MV-4-11 (cell line): Measurements from ENCODE around the gene RASSF6.
A peak's percentile ranks its signal among the peaks of the same experiment; 100 is the strongest.
"Not testable (repeated sequence)": the region's sequence is repeated elsewhere in the genome, so short reads cannot be mapped to it uniquely, and the experiment has no call there.

Experiments
- DNase-seq: peaks from one replicate; lab custom pipeline; 2025; lab: John Stamatoyannopoulos, UW

Gene RASSF6, protein sequence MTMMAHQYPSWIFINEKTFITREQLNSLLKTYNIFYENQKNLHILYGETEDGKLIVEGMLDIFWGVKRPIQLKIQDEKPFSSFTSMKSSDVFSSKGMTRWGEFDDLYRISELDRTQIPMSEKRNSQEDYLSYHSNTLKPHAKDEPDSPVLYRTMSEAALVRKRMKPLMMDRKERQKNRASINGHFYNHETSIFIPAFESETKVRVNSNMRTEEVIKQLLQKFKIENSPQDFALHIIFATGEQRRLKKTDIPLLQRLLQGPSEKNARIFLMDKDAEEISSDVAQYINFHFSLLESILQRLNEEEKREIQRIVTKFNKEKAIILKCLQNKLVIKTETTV

DNA sequence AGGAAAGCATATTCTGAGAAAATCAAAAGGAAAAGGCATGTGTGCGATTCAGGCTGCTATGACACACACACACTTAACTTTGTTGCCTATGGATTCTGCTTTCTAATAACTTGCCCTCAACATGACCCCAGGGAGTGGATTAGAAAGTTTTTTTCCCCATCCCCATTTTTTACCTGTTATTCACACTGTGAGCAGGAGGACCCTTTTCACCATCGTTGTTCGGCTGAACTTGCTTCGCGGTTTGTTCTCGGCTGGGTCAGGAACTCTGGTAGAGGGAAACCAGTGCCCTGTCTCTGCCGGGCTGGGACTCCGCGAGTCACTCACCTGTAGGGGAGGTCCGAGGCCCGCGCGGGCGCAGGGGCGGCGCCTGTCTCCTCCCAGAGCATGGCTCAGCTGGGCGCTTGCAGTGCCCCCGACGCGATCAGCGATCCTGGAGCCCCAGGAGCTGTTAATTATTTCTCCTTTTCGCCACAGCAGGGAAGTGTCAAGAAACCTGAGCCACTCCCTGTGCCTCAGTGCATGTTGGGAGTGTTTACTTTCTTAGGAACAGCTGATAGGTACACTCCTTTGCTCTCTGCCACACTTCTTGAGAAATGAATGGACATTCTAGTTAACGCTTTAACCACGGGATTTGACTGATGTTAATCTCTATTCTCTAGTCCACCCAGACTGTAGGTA, at the start of gene RASSF6:
RASSF6 (minus strand) TSS at position 322 of the 678 bp plus-strand sequence. CDS start 8,641 bp downstream, outside the sequence.
- DNase-seq, result no peak

DNA sequence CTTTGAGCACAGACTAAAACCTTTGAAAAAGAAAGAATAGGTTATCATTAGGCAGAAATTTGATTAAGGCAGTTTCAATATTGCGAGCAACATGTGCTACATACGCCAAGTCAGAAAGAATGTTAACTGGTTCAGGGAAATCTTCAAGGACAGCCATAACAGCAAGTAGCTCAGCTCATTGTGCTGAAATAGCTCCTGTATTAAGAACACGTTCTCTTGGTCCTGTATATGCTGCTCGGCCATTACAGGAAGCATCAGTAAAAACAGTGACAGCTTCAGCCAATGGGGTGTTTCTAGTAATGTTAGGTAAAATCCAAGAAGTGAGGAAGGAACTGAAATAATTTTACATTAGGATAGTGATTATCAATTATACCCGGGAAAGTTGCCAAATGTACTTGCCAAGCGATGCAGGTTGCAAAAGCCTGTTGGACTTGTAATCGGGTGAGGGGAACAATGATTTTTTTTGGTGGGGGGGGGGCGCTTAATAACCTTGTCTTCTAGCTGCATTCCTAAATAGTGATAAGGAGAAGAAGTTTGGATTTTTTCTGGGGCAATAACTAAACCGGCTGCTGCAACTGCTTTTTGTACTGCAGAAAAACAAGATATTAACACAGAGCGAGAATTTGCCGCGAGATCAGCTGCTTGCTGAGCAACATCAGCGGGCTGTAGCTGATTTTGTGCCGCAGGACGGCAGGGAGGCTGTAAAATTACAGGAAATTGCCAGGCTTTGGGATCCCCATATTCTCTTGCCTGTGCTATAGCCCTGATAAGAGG, 49.4 kb upstream of the RASSF6 start:
- DNase-seq, result no peak

DNA sequence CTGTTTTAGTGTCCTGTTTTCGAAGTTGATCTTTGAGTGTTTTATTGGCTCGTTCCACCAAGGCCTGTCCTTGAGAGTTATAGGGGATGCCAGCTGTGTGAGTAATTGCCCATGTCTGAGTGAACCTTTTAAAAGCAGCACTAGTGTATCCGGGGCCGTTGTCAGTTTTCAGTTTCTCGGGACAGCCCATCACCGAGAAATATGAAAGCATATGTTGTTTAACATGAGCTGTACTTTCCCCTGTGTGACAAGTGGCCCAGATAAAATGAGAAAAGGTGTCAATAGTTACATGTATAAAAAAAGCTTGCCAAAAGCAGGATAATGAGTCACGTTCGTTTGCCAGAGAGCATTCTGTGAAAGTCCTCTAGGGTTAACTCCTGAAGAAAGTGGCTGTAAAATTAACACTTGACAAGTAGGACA, 48.6 kb upstream of the RASSF6 start:
- no peak for DNase-seq

DNA sequence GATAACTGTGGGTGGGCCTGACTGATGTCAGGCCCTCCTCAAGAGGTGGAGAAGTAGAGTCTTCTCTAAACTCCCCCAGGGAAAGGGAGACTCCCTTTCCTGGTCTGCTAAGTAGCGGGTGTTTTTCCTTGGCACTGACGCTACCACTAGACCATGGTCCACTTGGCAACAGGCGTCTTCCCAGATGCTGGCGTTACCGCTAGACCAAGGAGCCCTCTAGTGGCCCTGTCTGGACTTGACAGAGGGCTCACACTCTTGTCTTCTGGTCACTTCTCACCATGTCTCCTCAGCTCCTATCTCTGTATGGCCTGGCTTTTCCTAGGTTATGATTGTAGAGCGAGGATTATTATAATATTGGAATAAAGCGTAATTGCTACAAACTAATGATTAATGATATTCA, 45.7 kb upstream of the RASSF6 start:
- not testable (repeated sequence) for DNase-seq

DNA sequence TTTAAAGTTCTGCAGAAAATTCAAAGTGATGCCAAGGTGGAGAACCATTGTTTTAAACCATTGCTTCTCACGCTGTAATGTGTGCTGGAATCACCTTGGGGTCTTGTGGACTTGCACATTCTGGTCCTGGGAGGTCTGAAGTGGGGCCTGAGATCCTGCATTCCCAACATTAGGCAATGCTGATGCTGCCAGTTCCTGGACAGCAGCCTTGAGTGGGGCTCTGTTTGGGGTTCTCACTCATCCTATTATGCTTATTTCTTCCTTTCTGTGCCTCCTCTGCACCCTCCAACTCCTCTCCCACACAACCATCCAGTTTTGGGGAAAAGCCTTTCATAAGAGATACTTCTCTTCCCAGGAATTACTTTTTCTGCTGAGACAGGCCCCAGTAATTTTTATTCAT, 44.2 kb upstream of the RASSF6 start:
- no peak for DNase-seq

DNA sequence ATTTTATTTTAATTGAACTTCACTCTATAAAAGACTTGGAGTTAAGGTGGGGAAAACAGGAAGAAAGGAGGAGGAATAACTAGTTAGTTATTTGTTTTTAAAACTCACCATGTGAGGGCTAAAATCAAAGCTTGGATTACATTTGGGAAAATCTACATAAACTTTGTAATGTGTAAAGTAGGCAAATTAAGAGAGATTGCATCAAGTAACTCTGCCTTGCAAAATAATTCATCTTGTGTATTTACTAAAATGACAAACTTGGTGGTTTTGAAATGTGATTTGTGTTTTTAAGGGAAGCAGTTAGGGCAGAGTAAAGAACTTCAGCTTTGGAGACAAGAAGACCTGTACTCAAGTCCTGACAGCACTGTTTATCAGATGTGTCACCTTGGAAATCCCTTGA, 43.3 kb upstream of the RASSF6 start:
- DNase-seq, result no peak

DNA sequence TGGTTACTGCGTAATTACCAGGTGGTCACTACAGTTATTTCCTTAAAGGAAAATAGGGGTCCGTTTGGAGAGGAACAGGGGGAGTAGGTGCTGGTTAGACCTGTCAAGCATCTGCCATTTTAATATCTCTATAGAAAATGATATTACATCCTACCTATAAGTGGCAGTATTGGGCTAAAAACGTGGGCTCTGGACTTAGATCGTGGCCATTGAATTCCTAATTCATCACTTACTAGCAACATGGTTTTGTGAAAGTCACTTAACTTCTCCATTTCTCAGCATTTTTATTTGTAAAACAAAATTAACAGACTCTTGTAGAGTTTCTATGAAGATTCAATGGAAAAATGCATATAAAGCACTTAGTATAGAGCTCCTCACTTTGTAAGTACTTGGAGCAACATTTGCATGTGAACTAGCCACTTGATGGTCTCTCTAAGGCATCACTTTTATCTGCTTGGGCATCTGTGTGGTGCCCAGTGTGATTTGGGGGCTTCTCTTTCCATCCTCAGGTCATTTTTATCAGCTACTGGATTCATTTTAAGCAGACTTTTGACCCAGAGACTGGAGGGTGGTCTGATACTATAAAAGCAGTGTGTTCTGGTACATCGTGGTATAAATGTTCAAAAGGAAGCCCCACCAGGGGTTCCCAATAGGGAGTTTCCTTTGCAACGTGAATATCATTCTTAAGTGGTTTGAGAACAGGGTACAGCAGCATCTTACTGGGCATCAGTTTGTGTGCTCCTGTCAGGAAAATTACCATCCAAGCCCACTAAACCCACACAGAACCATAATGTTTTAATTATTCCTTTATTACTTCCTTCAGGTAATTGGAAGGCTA, 42.7 kb upstream of the RASSF6 start:
- DNase-seq, result peak; percentile 78

DNA sequence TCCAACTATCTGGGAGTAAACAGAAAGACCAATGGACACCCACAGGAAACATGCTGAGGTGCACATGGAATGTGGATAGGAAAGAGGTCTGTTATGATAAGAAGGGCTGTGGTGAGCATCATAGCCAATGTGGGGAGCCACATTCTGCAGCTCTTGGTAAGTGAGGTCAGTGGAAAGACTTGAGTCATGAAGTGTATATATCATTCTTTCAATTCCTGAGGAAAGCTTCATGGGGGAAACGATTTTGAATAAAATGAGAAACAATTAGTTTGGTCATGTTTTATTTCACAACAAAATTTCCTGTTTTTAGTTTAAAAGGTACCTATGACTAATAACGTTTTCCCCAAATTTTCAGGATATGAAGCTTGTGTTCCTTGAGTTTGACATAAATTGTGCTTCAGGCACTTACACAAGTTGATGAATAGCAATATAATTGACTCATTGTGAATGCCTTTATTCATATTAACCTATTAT, 41.4 kb upstream of the RASSF6 start:
- DNase-seq, result peak; percentile 54

DNA sequence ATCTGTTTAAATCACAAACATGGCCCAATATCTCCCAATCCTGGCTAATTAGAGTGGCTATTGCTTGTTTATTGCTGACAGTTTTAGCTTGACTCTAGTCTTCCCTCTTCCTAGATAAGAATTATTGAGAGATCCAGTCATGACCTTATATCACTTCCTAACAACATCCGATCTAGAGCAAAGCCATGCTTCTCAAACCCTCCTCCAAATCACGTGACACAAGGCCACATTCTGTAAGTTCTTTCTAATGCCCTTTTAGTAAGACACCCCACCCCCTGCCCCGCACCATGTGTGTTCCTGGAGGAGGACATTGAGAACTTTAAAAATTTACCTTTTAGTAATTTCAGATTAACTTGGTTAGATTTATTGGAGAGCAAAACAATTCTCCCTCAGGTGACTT, 40.6 kb upstream of the RASSF6 start:
- no peak for DNase-seq

DNA sequence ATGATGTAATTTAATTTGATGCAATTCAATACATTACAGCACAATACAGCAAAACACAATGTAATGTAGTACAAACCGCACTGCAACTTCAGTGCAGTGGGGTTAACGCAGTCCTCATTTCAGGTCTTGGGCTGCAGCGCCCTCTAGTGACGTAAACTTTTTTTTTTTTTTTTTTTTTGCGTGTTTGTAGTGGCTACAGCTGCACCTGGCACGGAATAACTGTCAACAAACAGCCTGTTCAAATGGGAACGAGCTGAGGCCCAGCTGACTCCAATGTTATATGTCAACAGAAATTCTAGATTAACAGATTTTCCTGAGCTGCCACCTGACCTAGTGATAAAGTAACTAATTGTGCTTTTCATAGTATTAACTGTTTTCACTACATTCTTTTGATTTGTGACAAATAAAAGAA, 33.5 kb upstream of the RASSF6 start:
- DNase-seq, result peak; percentile 42

DNA sequence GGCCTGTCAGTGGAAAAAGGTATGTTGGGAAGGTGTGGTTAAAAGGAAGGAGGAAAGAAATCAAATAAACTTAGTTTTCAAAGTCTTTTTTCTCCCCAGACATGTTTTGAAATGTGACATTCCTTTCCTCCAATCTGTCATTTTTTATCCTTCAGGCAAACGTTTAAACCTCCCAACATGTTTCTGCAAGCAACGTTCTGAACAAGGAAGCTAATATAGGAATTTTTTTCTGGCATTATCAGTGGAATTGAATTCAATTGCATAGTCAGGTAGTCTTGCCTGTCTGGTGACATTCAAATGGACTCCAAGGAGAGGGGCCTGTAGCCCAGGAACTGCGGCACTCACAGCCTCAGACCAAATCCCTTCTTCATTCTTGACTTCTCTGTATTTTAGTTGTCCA, 30.0 kb upstream of the RASSF6 start:
- no peak for DNase-seq

DNA sequence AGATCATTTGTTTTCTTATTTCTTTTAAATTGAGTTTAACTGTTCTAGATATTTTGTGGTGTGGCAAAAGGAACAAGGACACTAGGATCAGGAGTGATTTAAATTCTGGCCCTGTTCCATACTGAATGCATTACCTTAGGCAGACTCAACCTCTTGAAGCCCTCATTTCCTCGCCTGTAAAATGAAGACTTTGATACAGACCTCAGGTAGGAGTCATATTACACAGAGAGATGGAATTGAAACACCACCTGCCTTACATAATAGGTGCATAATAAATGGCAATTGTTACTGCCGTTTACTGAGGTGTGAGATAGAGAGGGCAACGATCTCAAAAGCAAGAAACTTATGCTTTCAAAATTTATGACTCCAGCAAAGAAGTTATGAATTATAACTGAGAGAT, 28.2 kb upstream of the RASSF6 start:
- no peak for DNase-seq

DNA sequence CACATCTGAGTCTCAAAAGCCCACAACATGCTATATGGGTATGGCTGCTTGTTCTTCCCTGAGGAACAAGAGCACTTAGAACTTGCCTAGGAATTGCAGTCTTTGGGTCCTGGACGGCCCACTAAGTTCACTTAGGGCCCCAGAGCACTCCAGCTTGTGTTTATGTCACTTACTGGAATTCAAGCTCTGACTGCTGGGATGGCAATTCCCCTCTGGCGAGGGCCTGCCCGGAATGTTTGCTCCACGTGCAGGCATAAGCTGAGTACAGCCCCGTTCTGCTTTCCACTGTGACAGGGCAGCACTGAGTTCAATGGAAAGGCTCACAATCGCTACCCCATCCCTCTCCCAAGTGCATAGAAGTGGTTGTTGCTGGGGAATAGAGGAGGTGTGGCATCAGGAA, 25.9 kb upstream of the RASSF6 start:
- no peak for DNase-seq

DNA sequence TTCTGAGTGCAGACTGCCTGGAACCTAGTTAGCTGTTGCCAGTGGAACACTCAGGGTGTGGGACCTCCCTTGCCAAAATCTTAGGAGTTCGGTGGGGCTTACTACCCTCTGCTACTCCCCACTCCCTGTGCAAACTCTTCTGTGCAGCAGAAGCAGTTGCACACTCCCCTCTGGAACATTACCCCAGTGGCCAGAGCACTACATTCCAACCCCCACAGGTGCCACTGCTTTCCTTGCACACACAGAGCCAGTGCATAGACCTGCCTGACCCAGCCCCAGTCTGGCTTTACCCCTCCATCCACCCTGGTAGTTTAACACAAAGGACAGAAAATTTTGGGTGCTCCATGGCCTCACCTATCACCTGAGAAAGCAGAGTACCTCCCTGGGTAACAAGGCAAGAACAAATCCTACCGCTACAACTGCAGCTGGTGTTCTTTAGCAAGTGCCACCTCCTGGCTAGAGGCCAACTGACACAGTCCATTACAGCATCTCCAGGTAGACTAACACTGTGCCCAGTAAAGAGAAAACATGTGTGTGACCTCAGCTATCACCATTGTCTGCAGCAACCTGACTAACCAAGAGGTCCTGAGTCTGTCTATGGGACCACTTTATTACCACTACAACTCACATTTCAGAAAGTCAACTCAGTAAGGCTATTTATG, 11.5 kb upstream of the RASSF6 start:
- DNase-seq, result no peak

DNA sequence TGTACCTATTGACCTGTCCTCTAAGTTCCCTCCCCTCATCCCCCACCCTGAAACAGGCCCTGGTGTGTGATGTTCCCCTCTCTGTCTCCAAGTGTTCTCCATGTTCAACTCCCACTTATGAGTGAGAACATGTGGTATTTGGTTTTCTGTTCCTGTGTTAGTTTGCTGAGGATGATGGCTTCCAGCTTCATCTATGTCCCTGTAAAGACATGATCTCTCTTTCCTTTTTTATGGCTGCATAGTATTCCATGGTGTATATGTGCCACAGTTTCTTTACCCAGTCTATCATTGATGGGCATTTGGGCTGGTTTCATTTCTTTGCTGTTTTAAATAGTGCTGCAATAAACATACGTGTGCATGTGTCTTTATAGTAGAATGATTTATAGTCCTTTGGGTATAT, 8.6 kb upstream of the RASSF6 start:
- DNase-seq, result not testable (repeated sequence)

DNA sequence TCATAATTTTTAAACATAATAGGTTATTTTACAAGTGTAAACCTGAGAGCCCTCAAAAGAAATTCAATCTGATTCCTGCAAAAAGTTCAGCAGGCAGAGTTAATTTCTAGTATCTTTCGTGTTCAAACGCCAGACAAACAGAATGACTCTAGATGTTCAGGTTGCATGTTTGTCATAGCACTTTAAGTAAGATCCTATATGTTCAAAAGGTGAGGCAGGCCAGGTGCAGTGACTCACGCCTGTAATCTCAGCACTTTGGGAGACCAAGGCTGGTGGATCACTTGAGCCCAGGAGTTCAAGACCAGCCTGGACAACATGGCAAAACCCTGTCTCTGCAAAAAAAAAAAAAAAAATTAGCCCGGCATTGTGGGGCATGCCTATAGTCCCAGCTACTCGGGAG, 1.1 kb upstream of the RASSF6 start:
- DNase-seq, result no peak

DNA sequence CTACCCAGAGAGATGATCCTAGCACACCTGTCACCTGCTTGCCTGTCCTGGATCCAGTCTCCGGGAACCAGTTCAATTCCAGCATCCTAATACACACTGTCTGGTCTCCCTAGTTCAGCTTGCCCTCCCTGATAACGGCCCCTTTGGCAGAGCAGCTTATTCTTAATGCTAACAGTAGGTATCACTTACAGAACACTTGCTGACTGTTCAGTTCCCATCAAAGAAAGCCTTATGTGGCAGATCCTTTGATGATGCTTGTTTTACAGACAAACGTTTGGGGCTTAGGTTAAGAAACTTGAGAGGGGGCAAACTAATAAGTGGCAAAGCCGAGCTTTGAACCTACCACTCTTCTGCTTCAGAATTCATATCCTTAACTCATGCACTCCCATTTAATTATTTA, 890 bp downstream of the RASSF6 start:
- no peak for DNase-seq

DNA sequence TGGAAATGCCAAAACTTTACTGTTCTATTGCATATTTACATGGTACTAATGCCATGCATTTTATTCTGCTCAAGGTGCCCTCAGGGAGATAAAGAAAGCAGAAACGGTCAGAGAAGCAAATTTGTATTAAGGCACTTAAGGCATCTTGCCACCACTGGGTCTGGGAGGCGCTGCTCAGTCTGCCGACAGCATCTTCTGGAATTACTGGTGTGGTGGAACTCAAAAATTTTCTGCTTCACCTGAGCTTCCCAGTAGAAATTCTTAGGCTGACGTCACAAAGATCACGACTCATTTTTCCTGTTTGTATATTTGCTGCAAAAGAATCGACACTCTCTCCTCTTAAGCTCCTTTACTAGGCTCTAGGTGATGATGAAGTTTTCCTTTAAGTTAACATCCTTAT, 3.0 kb downstream of the RASSF6 start:
- no peak for DNase-seq

DNA sequence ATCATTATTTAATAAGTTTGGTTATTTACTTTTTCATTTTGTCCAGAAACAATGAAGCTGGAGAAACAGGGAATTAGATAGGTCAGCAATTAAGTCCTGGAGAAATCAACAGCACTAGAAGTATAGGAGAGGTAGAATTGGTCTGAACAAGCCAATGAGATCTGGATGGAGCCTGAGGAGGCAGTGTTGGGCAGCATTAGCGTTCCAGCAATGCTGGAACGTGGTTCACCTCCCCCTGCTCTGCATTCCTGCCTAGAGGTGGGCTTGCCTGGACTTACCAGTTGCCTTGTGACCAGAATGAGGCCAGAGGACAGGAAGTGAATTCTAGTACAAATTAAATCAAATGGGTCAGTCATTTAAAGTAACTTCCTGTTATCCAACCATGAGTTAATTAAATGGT, 4.6 kb downstream of the RASSF6 start:
- no peak for DNase-seq

DNA sequence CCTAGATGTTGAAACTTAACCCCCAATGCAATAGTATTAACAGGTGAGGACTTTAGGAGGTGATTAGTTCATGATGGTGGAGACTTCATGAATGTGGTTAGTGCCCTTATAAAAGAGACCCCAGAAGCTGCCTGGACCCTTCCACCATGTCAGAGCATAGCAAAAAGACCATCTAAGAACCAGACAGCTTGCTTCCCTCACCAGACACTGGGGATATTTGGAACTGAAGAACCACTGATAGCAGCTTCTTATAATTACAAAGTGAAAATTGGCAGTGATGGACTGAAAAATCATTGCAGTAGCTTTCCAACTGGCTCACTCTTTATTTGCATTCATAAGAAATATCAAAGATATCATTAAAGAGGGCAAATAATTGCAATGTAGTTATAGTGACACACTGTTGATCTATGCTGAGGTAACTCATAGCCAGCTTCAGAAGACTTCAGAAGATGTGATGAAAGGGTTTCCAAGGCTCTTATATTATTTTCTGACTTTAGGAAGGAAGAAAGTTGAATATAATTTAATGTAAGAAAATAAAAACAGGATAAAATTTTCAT, 5.8 kb downstream of the RASSF6 start:
- no peak for DNase-seq

DNA sequence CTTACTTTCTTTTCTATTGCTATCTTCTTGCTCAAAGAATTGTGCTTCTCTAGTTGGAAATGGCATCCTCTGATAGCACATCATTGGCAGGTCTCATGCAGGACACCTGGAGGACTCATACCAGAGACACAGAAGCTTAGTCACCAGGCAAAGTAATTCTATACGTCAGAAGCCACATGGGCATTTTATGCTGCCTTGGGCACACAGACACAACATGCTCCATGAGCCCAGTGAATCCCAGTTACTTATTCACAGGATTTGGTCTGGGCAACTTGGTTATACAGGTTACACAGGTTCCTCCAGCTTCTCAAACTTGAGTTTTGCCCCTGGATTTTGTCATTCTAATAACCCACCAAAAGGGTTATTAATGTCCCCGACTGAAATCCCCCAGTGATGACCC, 7.1 kb downstream of the RASSF6 start:
- no peak for DNase-seq
